ENCODE measurements around the gene ADRB1. TPM values are rescaled to one million over a fixed set of nuclear protein-coding genes. Genes with fewer than 3 reads are reported as not detected.

ADRB1 gene
- total RNA-seq (2014; rRNA removed; shearing (Covaris generic)) (0.24 and 0.39 TPM in 2 replicates), polyA plus RNA-seq (2016; fragmentation: Nextera tagmentation; extraction: Ambion mirVana) (0.14 and 0.23 TPM in 2 replicates)
- long read RNA-seq: 0 reads

- Mint-ChIP-seq H3K4me3 (peak within 1 kb of the TSS; percentile 79), H3K36me3 (ENCODE audit: low read depth) (no peaks in the 10 kb centered on the region; the same call in 2 of the 3 replicates), H3K9me3 (peaks cover 4% of the 10 kb centered on the region; the same call in 1 of the 3 replicates), H3K27ac (no peak within 1 kb of the TSS), H3K27me3 (ENCODE audit: insufficient read depth, low read depth, poor library complexity) (peaks cover 54% of the 10 kb centered on the region), H3K4me1 (peaks cover 11% of the 10 kb centered on the region)
- ATAC-seq: peak; percentile 74
- Histone ChIP-seq H3K27ac (ENCODE audit: low read depth) (no peak within 1 kb of the TSS), H4K20me1 (replicated peaks; ENCODE audit: insufficient read depth) (peaks cover 6% of the 10 kb centered on the region), H3K36me3 (ENCODE audit: insufficient read depth) (no peaks in the 10 kb centered on the region), H3K79me2 (replicated peaks; ENCODE audit: insufficient read depth) (no peaks in the 10 kb centered on the region), H3K4me2 (peak within 1 kb of the TSS; percentile 87), H3K4me1 (ENCODE audit: insufficient read depth) (peaks cover 6% of the 10 kb centered on the region; the same call in 1 of the 2 replicates), H3K4me3 (peak within 1 kb of the TSS; percentile 72), H3K9me2 (ENCODE audit: insufficient read depth) (no peaks in the 10 kb centered on the region), H2AFZ (peak within 1 kb of the TSS; percentile 97), H3K27me3 (ENCODE audit: insufficient read depth) (peaks cover 85% of the 10 kb centered on the region), H3F3A (replicated peaks; ENCODE audit: low read depth) (no peaks in the 10 kb centered on the region)
- TF ChIP-seq REST (IDR thresholded peaks at IDR 0.05; ENCODE audit: unreplicated experiment): no peak
- TF ChIP-seq POLR2AphosphoS5 (IDR thresholded peaks at IDR 0.05; ENCODE audit: low read depth): no peak
- no peak for TF ChIP-seq ETS1 (IDR thresholded peaks at IDR 0.05)
- TF ChIP-seq CREB1 (CRISPR knock-in tag; IDR thresholded peaks at IDR 0.05; ENCODE audit: low read depth): peak; percentile 50; the same call in 1 of the 2 replicates
- DNase-seq (ENCODE audit: low spot score): peak; percentile 87
Observed at GRCh38 chr10:114043532-114044246, at the start of gene ADRB1. TSS of gene ADRB1 (plus strand) at chr10:114043866. CDS start at chr10:114044133, 267 bp downstream.

- no peak overlapping the region for H3K27ac ChIP-seq (ENCODE audit: low read depth)
- Mint-ChIP-seq H3K9me3 (no peaks in the 10 kb centered on the region; the same call in 2 of the 3 replicates), H3K4me1 (peaks cover 11% of the 10 kb centered on the region), H3K4me3 (no peak overlapping the region), H3K27me3 (ENCODE audit: insufficient read depth, low read depth, poor library complexity) (peaks cover 6% of the 10 kb centered on the region), H3K27ac (no peak overlapping the region), H3K36me3 (ENCODE audit: low read depth) (no peaks in the 10 kb centered on the region)
- H3F3A ChIP-seq (replicated peaks; ENCODE audit: low read depth): no peaks in the 10 kb centered on the region
- no peaks in the 10 kb centered on the region for H3K27me3 ChIP-seq (ENCODE audit: insufficient read depth)
- H3K4me2 ChIP-seq: no peak overlapping the region
- H3K9me2 ChIP-seq (ENCODE audit: insufficient read depth): 0 out of 2 replicates have a peak, but pooled peaks cover 5% of the 10 kb centered on the region
- H4K20me1 ChIP-seq (replicated peaks; ENCODE audit: insufficient read depth): no peaks in the 10 kb centered on the region
- H3K79me2 ChIP-seq (replicated peaks; ENCODE audit: insufficient read depth): no peaks in the 10 kb centered on the region
- no peaks in the 10 kb centered on the region for H3K36me3 ChIP-seq (ENCODE audit: insufficient read depth)
- no peak for DNase-seq (ENCODE audit: low spot score)
- no peaks in the 10 kb centered on the region for H3K4me1 ChIP-seq (ENCODE audit: insufficient read depth)
- no peak overlapping the region for H2AFZ ChIP-seq
- H3K4me3 ChIP-seq: no peak overlapping the region
- no peak for ATAC-seq
- no peak for TF ChIP-seq ZNF331 (CRISPR knock-in tag; IDR thresholded peaks at IDR 0.05; ENCODE audit: low read depth)
- TF ChIP-seq CREB1 (CRISPR knock-in tag; IDR thresholded peaks at IDR 0.05; ENCODE audit: low read depth): no peak
- no peak for TF ChIP-seq ETS1 (IDR thresholded peaks at IDR 0.05)
- TF ChIP-seq EZH2 (IDR thresholded peaks at IDR 0.05; ENCODE audit: low read depth, unreplicated experiment): no peak
- no peak for TF ChIP-seq CTCF (conservative IDR thresholded peaks at IDR 0.05; ENCODE audit: low read depth in 2 of 2)
- TF ChIP-seq REST (IDR thresholded peaks at IDR 0.05; ENCODE audit: unreplicated experiment): no peak
- no peak for TF ChIP-seq ZNF114 (CRISPR knock-in tag; IDR thresholded peaks at IDR 0.05)
- TF ChIP-seq NANOG (IDR thresholded peaks at IDR 0.05; ENCODE audit: borderline replicate concordance): no peak
- no peak for TF ChIP-seq JUNB (IDR thresholded peaks at IDR 0.05; ENCODE audit: unreplicated experiment)
- no peak for TF ChIP-seq STAT1 (IDR thresholded peaks at IDR 0.05; ENCODE audit: unreplicated experiment)
- no peak for TF ChIP-seq POLR2AphosphoS5 (IDR thresholded peaks at IDR 0.05; ENCODE audit: low read depth)
Observed at GRCh38 chr10:113995201-113995600, 48.5 kb upstream of the ADRB1 start.
